H9 (cell line): ENCODE results near the gene TBC1D10B. TPM values are rescaled to one million over a fixed set of nuclear protein-coding genes. Genes with fewer than 3 reads are reported as not detected.
"Not testable (repeated sequence)": the region's sequence is repeated elsewhere in the genome, so short reads cannot be mapped to it uniquely, and the experiment has no call there.

Source experiments
- DNase-seq: peaks from one replicate; pipeline ENCODE4 v3.0.0-alpha.2; 2017
- H2AFZ ChIP-seq: one replicate; pipeline ENCODE4 v1.6.1; 2013; ENCODE audit warnings: mild to moderate bottlenecking, low read length, control low read depth, moderate library complexity
- H2AK5ac ChIP-seq: 2 replicates; pipeline ENCODE4 v1.6.1; 2013; ENCODE audit warnings: low read length, control low read depth, mixed read lengths; ENCODE audit not compliant: insufficient read length
- H2BK120ac ChIP-seq: one replicate; pipeline ENCODE4 v1.6.1; 2013; ENCODE audit warnings: low read depth, mild to moderate bottlenecking, low read length, control low read depth, inconsistent platforms; ENCODE audit not compliant: poor library complexity, severe bottlenecking
- H2BK12ac ChIP-seq: 2 replicates; pipeline ENCODE4 v1.6.1; 2013; ENCODE audit warnings: low read length, control low read depth, mixed read lengths, low read depth; ENCODE audit not compliant: insufficient read length
- H2BK15ac ChIP-seq: 2 replicates; pipeline ENCODE4 v1.6.1; 2013; ENCODE audit warnings: low read depth, low read length, control low read depth
- H2BK20ac ChIP-seq: one replicate; pipeline ENCODE4 v1.6.1; 2013; ENCODE audit warnings: low read depth, mild to moderate bottlenecking, low read length, control low read depth, inconsistent platforms; ENCODE audit not compliant: poor library complexity, severe bottlenecking
- H2BK5ac ChIP-seq: 2 replicates; pipeline ENCODE4 v1.6.1; 2013; ENCODE audit warnings: low read length, control low read depth, mixed read lengths; ENCODE audit not compliant: insufficient read length
- H3K14ac ChIP-seq: 2 replicates; pipeline ENCODE4 v1.6.1; 2013; ENCODE audit warnings: low read length, control low read depth; ENCODE audit not compliant: insufficient read depth
- H3K18ac ChIP-seq: 2 replicates; pipeline ENCODE4 v1.6.1; 2013; ENCODE audit warnings: low read depth, mild to moderate bottlenecking, mixed read lengths, low read length, control low read depth; ENCODE audit not compliant: insufficient read length
- H3K23ac ChIP-seq: 2 replicates; pipeline ENCODE4 v1.6.1; 2013; ENCODE audit warnings: low read length, control low read depth, mixed read lengths, low read depth; ENCODE audit not compliant: insufficient read length
- H3K23me2 ChIP-seq: 2 replicates; pipeline ENCODE4 v1.6.1; 2013; ENCODE audit warnings: low read depth, mild to moderate bottlenecking, mixed read lengths, low read length, control low read depth; ENCODE audit not compliant: insufficient read length, poor library complexity, severe bottlenecking
- H3K27ac ChIP-seq: 2 replicates; pipeline ENCODE4 v1.5.1; 2013; ENCODE audit warnings: low read length, control low read depth, mixed read lengths, low read depth; ENCODE audit not compliant: insufficient read length
- H3K27me3 ChIP-seq: 2 replicates; pipeline ENCODE4 v1.6.1; 2013; ENCODE audit warnings: low read length, control low read depth, inconsistent platforms; ENCODE audit not compliant: insufficient read depth
- H3K4ac ChIP-seq: 2 replicates; pipeline ENCODE4 v1.6.1; 2013; ENCODE audit warnings: low read depth, mild to moderate bottlenecking, control low read depth, inconsistent platforms, low read length, moderate library complexity
- H3K4me1 ChIP-seq: 2 replicates; pipeline ENCODE4 v1.6.1; 2013; ENCODE audit warnings: low read length, control low read depth, inconsistent platforms; ENCODE audit not compliant: insufficient read depth
- H3K4me2 ChIP-seq: 2 replicates; pipeline ENCODE4 v1.6.1; 2013; ENCODE audit warnings: low read length, control low read depth, mixed read lengths; ENCODE audit not compliant: insufficient read length, insufficient read depth
- H3K56ac ChIP-seq: 2 replicates; pipeline ENCODE4 v1.6.1; 2013; ENCODE audit warnings: low read depth, mild to moderate bottlenecking, mixed read lengths, low read length, control low read depth; ENCODE audit not compliant: insufficient read length
- H3K79me1 ChIP-seq: 2 replicates; pipeline ENCODE4 v1.6.1; 2013; ENCODE audit warnings: low read depth, mild to moderate bottlenecking, moderate library complexity, low read length, control low read depth, inconsistent platforms; ENCODE audit not compliant: insufficient read depth, poor library complexity, severe bottlenecking
- H3K79me2 ChIP-seq: 2 replicates; pipeline ENCODE4 v1.6.1; 2013; ENCODE audit warnings: low read length, control low read depth, inconsistent platforms; ENCODE audit not compliant: insufficient read depth
- H3K9ac ChIP-seq: 2 replicates; pipeline ENCODE4 v1.6.1; 2013; ENCODE audit warnings: low read length, control low read depth, mixed read lengths; ENCODE audit not compliant: insufficient read length; ENCODE audit errors: extremely low read depth
- H3K9me3 ChIP-seq: one replicate; pipeline ENCODE4 v1.6.1; 2013; ENCODE audit warnings: low read depth, low read length, inconsistent platforms; ENCODE audit not compliant: control insufficient read depth
- H3T11ph ChIP-seq: one replicate; pipeline ENCODE4 v1.6.1; 2013; ENCODE audit warnings: mild to moderate bottlenecking, low read length, control low read depth, inconsistent platforms
- H4K20me1 ChIP-seq: one replicate; pipeline ENCODE4 v1.6.1; 2013; ENCODE audit not compliant: control insufficient read depth, insufficient read length, insufficient read depth
- H4K5ac ChIP-seq: 2 replicates; pipeline ENCODE4 v1.6.1; 2013; ENCODE audit warnings: low read depth, mild to moderate bottlenecking, mixed read lengths, low read length, control low read depth; ENCODE audit not compliant: insufficient read length
- H4K8ac ChIP-seq: replicated peaks from 2 replicates; pipeline ENCODE4 v1.6.1; 2013; ENCODE audit warnings: low read length, control low read depth, mixed read lengths, low read depth; ENCODE audit not compliant: insufficient read length
- H4K91ac ChIP-seq: 2 replicates; pipeline ENCODE4 v1.6.1; 2013; ENCODE audit warnings: low read depth, mild to moderate bottlenecking, moderate library complexity, mixed read lengths, low read length, control low read depth; ENCODE audit not compliant: insufficient read length
- H3K27ac Mint-ChIP-seq, 3 experiments: 2 replicates in 2 of 3; 3 replicates in 1 of 3; pipeline ENCODE4 v1.8.0; 2020 to 2021; ENCODE audit warnings: mixed read lengths in 3 of 3, mild to moderate bottlenecking in 1 of 3, moderate library complexity in 1 of 3
- H3K27me3 Mint-ChIP-seq: 2 replicates; pipeline ENCODE4 v1.8.0; 2021; ENCODE audit warnings: low read depth, mild to moderate bottlenecking, moderate library complexity, mixed read lengths
- H3K36me3 Mint-ChIP-seq, 3 experiments: 2 replicates in 2 of 3; 3 replicates in 1 of 3; pipeline ENCODE4 v1.8.0; 2020 to 2021; ENCODE audit warnings: low read depth in 3 of 3, mixed read lengths in 3 of 3; ENCODE audit not compliant: insufficient read depth in 1 of 3
- H3K4me1 Mint-ChIP-seq, 2 experiments: 2 replicates each; pipeline ENCODE4 v1.8.0; 2020; ENCODE audit warnings: mixed read lengths in 2 of 2
- H3K4me3 Mint-ChIP-seq, 2 experiments: 2 replicates in 1 of 2; 3 replicates in 1 of 2; pipeline ENCODE4 v1.8.0; 2020 to 2021; ENCODE audit warnings: mild to moderate bottlenecking in 2 of 2, mixed read lengths in 2 of 2, moderate library complexity in 1 of 2
- H3K9me3 Mint-ChIP-seq, 2 experiments: 2 replicates in 1 of 2; 3 replicates in 1 of 2; pipeline ENCODE4 v1.8.0; 2020; ENCODE audit warnings: mild to moderate bottlenecking in 2 of 2, mixed read lengths in 2 of 2, moderate library complexity in 1 of 2
- CTCF ChIP-seq: fragments of 200-600 bp; sonication (generic); conservative IDR thresholded peaks from 3 replicates; pipeline ENCODE4 v1.8.0; 2021; ENCODE audit warnings: antibody characterized with exemption, mild to moderate bottlenecking
- WGBS: extraction: QIAGEN DNeasy Blood & Tissue Kit; methylation state at CpG from one replicate; pipeline ENCODE4 v1.1.7; 2013; ENCODE audit warnings: missing lambda C conversion rate, low lambda C conversion rate, mixed read lengths; ENCODE audit not compliant: insufficient read length; ENCODE audit errors: extremely low coverage; 5-methylcytosine and 5-hydroxymethylcytosine counted together
- total RNA-seq: library from RNA; stranded (reverse); gene quantifications from 2 replicates; pipeline ENCODE4 v1.2.1, GENCODE V29; 2021

TBC1D10B gene
- total RNA-seq, 1 experiment from 2014 or later: 25.6 TPM

DNA sequence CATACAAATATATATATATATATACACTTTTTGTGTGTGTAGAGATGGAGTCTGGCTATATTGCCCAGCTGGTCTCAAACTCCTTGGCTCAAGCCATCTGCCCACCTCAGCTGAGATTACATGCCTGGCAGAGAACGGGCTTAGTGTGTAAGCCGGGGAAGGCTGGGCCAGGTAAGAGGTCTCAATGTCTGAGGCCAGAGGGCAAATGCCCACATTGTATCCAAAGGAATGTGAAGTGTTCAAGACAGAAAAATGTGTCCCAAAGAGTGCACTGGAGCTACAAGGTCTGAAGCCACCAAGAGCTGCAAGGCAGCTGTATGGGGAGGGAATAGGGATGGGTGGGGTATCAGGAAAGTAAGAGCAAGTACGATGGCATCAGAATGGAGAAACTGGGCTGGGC, 24.0 kb downstream of the TBC1D10B start:
- Mint-ChIP-seq H3K36me3 (peaks cover 6 to 20% (median 13%) of the 10 kb centered on the region in 3 experiments; a peak in 6 of 7 replicates), H3K4me3 (no peak overlapping the region), H3K9me3 (no peaks in the 10 kb centered on the region), H3K4me1 (no peaks in the 10 kb centered on the region), H3K27ac (no peak overlapping the region; a peak in 1 of 7 replicates), H3K27me3 (no peaks in the 10 kb centered on the region; the same call in 1 of the 2 replicates)
- H4K5ac ChIP-seq: no peak overlapping the region
- no peak overlapping the region for H2BK20ac ChIP-seq
- H3K4me2 ChIP-seq: no peak overlapping the region
- H2AK5ac ChIP-seq: no peak overlapping the region
- no peak overlapping the region for H4K91ac ChIP-seq
- H3K27ac ChIP-seq: no peak overlapping the region
- H3K79me1 ChIP-seq: no peaks in the 10 kb centered on the region
- no peak overlapping the region for H4K8ac ChIP-seq
- H3K9me3 ChIP-seq: no peaks in the 10 kb centered on the region
- H3K4me1 ChIP-seq: no peaks in the 10 kb centered on the region
- no peak for DNase-seq
- no peaks in the 10 kb centered on the region for H3K23me2 ChIP-seq
- no peak overlapping the region for H3K9ac ChIP-seq
- no peak overlapping the region for H2BK120ac ChIP-seq
- no peaks in the 10 kb centered on the region for H3K79me2 ChIP-seq
- WGBS: no CpG with 5 or more reads among the region's 3 CpGs
- no peak overlapping the region for H2BK12ac ChIP-seq
- H2AFZ ChIP-seq: no peak overlapping the region
- no peak overlapping the region for H3K56ac ChIP-seq
- no peak overlapping the region for H3K18ac ChIP-seq
- H2BK5ac ChIP-seq: no peak overlapping the region
- H3K4ac ChIP-seq: no peak overlapping the region
- no peak overlapping the region for H2BK15ac ChIP-seq
- H3K27me3 ChIP-seq: no peaks in the 10 kb centered on the region
- no peak overlapping the region for H3K14ac ChIP-seq
- no peak overlapping the region for H3T11ph ChIP-seq
- H4K20me1 ChIP-seq: no peaks in the 10 kb centered on the region
- no peak for TF ChIP-seq CTCF
- H3K23ac ChIP-seq: no peak overlapping the region

- H2AK5ac ChIP-seq, DNase-seq, H3K79me1 ChIP-seq, H3K27ac Mint-ChIP-seq, H3K4me3 Mint-ChIP-seq, H2BK15ac ChIP-seq, H3K4me1 ChIP-seq, H3K9ac ChIP-seq, H3K27me3 ChIP-seq, H4K20me1 ChIP-seq, H3K4me1 Mint-ChIP-seq, H3K14ac ChIP-seq, H3K27me3 Mint-ChIP-seq, H3K36me3 Mint-ChIP-seq, H3K79me2 ChIP-seq, H3K18ac ChIP-seq, H3T11ph ChIP-seq, H2BK5ac ChIP-seq, H3K27ac ChIP-seq, H3K23ac ChIP-seq, H3K56ac ChIP-seq, H3K4me2 ChIP-seq, H2BK120ac ChIP-seq, H3K9me3 ChIP-seq, H3K4ac ChIP-seq, H2BK12ac ChIP-seq, H4K5ac ChIP-seq, H4K8ac ChIP-seq, H2BK20ac ChIP-seq, H4K91ac ChIP-seq, H3K23me2 ChIP-seq, H2AFZ ChIP-seq, H3K9me3 Mint-ChIP-seq: not testable (repeated sequence)
- no CpG with 5 or more reads among the region's 11 CpGs for WGBS
Measured at GRCh38 chr16:30343491-30343820, 26.8 kb downstream of the TBC1D10B start.
